Fibroblast of mammary gland (primary cell): ENCODE measurements around the gene TOX2.

Experiments used
- DNase-seq: peaks from one replicate; pipeline ENCODE4 v3.0.0-alpha.2; 2010; ENCODE audit warnings: low read depth
- H3K4me3 ChIP-seq: 2 replicates; pipeline ENCODE4 v1.5.1; 2011; ENCODE audit warnings: low read depth, mild to moderate bottlenecking, low read length, moderate library complexity; ENCODE audit not compliant: control insufficient read depth
- TF ChIP-seq, protein P1 (sequence below): conservative IDR thresholded peaks from 2 replicates; pipeline ENCODE4 v1.5.1; 2011; ENCODE audit warnings: low read depth, low read length, inconsistent platforms; ENCODE audit not compliant: control insufficient read depth, insufficient read depth

TOX2 gene

DNA sequence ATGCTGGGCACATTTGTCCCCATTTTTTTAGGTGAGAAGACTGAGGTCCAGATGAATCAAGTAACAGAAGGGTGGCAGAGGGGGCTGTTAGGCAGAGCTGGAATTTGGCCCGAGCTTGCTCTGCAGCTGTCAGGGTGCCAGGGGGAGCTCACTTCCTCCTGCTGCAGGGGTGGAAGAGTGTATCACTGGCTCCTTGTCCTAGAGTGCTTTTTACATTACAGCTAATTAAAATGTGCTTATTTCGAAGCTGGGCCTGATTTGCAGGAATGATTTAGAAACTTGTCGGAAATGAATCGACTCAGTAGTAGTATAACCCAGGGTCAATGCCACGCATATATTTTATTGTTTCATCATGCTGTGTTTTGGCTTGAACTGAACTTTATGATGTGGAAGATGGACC is 11.1 kb downstream of the TOX2 start:
- no peak overlapping the region for H3K4me3 ChIP-seq
- DNase-seq: peak; percentile 46
- TF ChIP-seq, protein P1, sequence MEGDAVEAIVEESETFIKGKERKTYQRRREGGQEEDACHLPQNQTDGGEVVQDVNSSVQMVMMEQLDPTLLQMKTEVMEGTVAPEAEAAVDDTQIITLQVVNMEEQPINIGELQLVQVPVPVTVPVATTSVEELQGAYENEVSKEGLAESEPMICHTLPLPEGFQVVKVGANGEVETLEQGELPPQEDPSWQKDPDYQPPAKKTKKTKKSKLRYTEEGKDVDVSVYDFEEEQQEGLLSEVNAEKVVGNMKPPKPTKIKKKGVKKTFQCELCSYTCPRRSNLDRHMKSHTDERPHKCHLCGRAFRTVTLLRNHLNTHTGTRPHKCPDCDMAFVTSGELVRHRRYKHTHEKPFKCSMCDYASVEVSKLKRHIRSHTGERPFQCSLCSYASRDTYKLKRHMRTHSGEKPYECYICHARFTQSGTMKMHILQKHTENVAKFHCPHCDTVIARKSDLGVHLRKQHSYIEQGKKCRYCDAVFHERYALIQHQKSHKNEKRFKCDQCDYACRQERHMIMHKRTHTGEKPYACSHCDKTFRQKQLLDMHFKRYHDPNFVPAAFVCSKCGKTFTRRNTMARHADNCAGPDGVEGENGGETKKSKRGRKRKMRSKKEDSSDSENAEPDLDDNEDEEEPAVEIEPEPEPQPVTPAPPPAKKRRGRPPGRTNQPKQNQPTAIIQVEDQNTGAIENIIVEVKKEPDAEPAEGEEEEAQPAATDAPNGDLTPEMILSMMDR: no peak

DNA sequence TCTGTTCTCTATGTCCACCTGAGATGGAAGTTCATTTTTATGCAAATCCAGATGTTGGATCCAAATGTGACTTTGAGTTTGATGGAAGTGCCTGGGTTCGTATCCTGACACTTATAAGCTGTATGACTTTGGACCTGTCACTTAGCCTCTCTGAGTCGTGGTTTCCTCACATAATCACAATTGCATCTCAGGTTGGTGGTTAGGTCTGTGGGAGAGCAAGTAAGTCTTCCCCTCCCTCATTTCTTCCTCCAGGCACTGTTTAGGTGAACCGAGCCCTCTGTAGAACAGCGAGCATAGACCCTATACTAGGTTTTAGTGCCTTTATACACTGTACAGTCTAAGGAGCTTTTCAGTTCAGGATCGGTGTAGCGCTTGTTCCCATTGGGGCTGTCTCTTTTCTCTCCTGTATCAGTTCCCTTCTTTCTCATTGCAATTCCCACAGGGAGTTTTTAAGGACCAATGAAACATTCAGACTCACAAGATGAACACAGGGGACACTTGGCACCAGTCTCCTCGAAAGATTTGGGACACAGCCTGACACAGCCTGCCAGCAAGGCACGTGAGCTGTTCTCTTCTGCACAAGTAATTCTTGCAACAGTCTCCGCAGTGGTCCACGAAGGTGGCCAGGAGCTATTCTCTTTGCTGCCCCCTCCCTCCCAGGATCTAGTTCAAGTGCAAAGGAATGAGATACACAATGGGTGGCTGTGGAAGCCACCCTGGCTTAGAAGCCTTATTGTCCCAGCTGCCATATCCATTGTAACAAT is 11.8 kb downstream of the TOX2 start:
- no peak for DNase-seq
- H3K4me3 ChIP-seq: no peak overlapping the region
- TF ChIP-seq, protein P1: no peak

- DNase-seq: no peak
- H3K4me3 ChIP-seq: no peak overlapping the region
- TF ChIP-seq, protein P1: no peak
These were observed 17.3 kb downstream of the TOX2 start for GRCh38 chr20:43931976-43932375.

DNA sequence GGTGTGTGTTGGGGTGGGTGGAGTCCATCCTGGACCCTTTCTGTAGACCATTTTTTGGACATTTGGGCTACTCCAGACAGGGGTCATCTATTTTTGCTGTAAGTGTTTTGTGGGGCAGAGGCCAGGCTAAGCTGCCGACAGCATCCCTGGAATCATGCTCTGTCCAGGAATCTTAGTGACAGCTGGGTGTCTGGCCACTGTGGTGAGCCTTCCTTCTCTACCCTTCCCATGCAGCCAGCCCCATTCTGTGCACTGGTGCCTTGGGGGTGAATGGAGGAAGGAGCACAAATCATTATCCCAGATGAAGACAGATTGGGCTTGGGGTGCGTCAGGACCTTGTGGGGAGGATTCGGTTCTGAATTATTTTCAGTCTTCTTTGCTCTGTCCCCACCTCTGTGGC is 20.2 kb downstream of the TOX2 start:
- H3K4me3 ChIP-seq: no peak overlapping the region
- TF ChIP-seq, protein P1: no peak
- DNase-seq: no peak

- DNase-seq: peak; percentile 38
- TF ChIP-seq, protein P1: no peak
- no peak overlapping the region for H3K4me3 ChIP-seq
These were observed 21.6 kb downstream of the TOX2 start for GRCh38 chr20:43936104-43936770.

DNA sequence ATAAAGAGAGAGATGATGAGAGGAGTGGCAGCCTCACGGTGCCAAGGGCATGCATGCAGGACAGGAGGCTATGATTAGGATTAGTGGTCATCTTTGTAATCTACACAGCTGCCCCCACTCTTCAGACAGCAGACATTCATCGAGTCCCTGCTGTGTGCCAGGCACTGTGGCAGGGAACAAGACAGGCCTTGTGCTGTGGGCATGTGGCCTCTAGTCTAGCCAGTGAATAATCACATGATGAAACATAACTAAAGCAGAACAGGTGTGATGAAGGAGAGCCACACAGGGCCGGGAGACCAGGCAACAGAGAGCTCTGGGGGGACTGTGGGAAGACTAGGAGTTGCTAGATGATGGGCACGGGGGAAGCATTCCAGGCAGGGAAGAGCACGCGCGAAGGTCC is 22.2 kb downstream of the TOX2 start:
- no peak for DNase-seq
- TF ChIP-seq, protein P1: no peak
- H3K4me3 ChIP-seq: no peak overlapping the region
